GM18517 (cell line): ENCODE results near the gene ZNF316.
"Not testable (repeated sequence)": the region's sequence is repeated elsewhere in the genome, so short reads cannot be mapped to it uniquely, and the experiment has no call there.

Experiments
- ATAC-seq: cut with Tn5 transposase; IDR thresholded peaks from one replicate; pipeline ENCODE4 v1.9.1; 2021; ENCODE audit warnings: mild to moderate bottlenecking, moderate library complexity; ENCODE audit not compliant: unreplicated experiment

The ZNF316 gene

DNA sequence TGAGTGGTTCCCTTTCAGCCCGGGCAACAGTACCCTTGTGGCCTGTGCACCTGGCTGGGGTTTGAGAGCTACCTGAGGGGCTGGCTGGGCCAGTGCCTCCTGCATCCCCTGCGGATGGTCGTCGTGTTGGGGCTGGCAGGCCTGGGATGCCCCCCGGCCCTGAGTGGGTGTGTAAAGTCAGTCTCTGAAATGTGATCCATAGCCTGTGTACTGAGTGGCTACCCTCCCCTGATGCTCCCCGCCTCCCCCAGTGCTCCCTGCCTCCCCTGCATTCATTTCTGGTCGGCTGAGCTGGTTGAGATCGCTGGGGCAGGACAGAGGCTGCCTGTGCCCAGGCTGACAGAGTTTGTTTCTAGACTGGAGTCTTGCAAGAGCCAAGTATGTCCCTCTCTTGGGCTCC, 9.3 kb downstream of the ZNF316 start:
- no peak for ATAC-seq

- no peak for ATAC-seq
Measured at GRCh38 chr7:6647080-6647479, 10.0 kb downstream of the ZNF316 start.

- no peak for ATAC-seq
Measured at GRCh38 chr7:6647541-6647940, 10.4 kb downstream of the ZNF316 start.

DNA sequence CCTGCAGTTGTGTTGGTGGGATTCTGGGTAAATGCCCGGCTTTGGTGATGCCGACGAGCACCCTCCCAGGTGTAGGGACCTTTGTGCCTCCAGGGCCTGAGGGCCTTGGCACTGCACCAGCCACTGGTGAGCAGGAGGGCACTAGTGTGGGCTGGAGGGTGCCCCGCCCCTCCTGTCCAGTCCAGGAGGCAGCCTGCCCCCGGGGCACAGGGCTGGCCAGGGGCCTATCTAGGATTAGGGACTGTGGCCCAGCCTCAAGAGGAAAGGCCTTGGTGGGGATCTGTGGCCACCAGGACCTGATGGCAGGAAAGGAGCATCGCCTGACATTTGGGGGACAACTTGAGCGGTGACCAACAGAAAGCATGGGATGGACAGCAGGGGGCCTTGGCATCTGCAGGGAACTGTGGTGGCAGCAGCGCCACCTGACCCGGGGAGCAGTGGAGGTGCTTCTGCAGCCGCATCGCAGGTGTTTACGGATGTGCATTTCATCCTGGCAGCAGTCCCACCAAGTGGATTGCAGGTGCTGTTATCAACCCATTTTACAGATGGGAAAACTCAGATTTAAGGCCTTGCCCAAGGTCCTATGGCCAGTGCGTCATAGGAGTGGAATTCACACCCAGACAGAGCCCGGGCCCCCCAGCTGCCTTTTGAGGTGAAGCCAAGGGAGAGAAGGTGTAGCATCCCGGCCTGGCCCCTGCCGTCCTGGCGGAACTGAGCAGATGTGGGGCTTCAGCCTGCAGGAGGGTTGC, 11.1 kb downstream of the ZNF316 start:
- ATAC-seq: no peak

- no peak for ATAC-seq
Measured at GRCh38 chr7:6648815-6649104, 11.6 kb downstream of the ZNF316 start.

DNA sequence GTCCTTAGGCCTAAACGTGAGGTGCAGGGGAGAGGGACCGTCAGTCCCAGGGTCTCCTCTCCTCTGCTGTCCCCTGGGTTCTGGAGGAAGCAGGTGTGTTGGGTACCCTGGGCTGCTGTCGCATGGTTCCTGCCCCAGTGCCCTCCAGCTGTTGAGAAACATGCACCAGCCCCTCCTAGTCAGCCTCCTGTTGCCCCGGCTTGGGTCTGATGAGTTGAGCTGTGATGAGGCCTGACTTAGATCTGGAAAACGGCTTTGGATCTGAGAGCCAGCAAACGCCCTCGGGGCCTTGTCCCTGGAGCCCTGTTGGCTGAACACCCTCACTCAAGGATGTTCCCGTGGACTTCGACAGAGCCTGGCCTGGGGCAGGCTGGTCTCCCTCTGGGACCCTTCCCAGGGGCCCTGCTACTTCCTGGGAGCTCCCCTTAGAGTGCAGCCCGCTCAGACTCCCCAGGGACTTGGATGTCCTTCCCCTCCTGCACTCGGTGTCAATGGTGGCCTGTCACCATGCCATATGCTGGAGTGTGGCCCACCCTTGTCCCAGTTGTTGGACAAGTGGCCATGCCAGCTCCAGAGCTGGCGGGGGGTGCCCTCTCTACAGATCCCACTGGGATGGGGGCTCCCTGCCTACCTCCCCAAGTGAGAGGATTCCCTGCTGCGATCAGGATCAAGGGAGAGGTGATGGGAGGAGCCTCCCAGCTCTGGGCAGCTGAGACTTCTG, 12.3 kb downstream of the ZNF316 start:
- no peak for ATAC-seq

GRCh38 chr7:6650086-6650485, 13.0 kb downstream of the ZNF316 start:
- ATAC-seq: no peak

GRCh38 chr7:6650521-6651011, 13.4 kb downstream of the ZNF316 start:
- ATAC-seq: no peak

- no peak for ATAC-seq
Measured at GRCh38 chr7:6651851-6652445, 14.8 kb downstream of the ZNF316 start.

DNA sequence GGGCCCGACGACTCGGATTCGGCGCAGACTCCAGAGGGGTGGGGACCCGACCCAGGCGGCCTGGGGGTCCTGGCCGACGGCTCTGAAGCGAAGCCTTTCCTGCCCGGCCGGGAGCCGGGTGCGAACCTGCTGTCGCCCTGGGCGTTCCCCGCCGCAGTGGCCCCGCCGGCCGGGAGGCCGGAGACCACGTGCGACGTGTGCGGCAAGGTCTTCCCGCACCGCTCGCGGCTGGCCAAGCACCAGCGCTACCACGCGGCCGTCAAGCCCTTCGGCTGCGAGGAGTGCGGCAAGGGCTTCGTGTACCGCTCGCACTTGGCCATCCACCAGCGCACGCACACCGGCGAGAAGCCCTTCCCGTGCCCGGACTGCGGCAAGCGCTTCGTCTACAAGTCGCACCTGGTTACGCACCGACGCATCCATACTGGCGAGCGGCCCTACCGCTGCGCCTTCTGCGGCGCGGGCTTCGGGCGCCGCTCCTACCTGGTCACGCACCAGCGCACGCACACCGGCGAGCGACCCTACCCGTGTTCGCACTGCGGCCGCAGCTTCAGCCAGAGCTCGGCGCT, 15.4 kb downstream of the ZNF316 start:
- ATAC-seq: no peak

- ATAC-seq: no peak
Measured at GRCh38 chr7:6653071-6654003, 16.2 kb downstream of the ZNF316 start.

- ATAC-seq: no peak
Measured at GRCh38 chr7:6654113-6654841, 17.2 kb downstream of the ZNF316 start.

DNA sequence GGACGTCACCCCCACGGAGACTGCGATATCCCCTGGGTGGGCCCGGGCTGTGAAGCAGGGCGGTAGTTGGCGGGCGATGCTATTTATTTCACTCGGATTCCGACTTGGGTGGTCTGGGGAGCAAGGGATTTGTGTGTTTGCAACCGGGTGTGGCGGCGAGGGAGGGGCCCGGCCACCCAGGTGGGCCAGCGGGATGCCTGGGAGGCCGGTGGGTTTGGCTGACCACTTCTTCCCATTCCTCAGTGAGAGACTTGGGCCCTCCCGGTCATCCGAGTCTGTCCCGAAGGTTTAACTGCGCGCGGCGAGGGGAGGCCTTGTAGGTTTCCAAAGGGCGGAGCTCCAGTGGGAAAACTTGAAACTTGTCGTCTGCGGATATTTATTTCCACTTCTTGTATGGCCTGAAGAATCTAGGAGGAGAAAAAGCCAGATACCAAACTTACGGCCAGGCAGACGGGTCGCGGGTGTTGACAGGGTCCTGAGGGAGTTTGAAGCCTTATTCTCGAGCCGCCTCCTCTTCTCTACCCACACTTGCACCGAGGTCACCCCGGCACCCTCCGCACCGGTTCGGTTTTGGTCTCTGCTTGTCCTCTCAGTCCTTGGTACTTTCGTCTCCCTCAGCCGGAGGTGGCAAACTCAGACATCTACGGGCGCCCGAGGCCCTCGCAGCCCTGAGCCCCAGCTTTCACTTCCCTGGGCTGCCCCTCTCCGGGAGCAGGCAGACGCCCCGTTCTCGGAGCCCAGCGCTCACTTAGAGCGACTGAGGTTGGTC, 17.9 kb downstream of the ZNF316 start:
- no peak for ATAC-seq

DNA sequence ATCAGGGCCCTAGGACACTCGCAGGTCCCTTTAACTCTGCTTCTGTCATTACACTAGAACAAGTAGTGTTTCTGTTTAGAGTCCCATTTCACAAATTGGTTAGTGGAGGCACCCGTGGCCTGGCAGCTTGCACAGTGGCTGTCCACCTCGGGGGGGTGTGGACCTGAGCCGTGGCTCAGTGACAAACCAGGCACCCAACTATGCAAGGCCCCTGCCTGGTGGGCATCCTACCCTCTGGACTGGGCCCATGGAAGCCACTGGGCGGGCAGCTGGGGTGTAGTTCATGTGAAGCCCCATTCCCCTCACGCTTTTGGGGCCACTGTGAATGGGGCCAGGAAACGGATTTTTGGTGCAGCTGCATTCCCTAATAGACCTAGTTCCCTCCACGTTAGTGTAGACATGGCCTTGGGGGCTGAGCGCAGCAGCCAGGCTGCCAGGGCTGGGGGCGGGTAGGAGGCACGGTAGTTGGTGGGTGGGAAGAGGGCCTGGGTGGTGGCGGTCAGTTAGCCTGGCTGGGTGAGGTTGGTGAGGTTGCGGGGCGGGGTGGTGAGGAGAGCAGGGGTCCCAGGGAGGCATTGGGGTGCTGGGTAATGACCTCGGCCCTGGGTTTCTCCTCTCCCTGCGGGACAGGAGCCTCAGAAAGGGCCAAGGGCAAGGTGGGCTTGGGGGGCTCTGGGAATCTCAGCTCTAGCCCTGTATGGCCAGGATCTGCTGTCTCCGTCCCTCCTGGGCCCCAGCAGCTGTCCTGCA, 18.7 kb downstream of the ZNF316 start:
- ATAC-seq: no peak

DNA sequence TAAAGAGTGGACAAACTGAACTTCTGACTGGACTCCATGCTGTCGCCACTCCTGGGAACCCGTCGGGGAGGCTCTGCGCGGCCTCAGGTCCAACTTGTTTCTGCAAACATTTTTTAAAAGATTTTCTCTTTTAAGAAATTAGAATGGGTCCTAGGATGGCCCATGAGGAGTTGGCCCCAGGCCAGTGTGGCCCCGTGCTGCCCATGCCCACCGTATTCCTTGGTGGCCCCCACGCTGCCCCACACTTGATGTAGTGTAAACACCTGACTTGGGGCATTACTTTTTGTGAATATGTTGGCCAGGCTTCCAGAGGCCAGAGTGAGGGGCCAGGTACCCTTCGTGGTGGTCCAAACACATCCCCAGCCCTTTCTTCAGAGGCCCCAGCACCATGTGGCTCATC, 19.3 kb downstream of the ZNF316 start:
- no peak for ATAC-seq

- ATAC-seq: no peak
Measured at GRCh38 chr7:6658618-6659345, 21.7 kb downstream of the ZNF316 start.

GRCh38 chr7:6670851-6671250, 33.7 kb downstream of the ZNF316 start:
- not testable (repeated sequence) for ATAC-seq

DNA sequence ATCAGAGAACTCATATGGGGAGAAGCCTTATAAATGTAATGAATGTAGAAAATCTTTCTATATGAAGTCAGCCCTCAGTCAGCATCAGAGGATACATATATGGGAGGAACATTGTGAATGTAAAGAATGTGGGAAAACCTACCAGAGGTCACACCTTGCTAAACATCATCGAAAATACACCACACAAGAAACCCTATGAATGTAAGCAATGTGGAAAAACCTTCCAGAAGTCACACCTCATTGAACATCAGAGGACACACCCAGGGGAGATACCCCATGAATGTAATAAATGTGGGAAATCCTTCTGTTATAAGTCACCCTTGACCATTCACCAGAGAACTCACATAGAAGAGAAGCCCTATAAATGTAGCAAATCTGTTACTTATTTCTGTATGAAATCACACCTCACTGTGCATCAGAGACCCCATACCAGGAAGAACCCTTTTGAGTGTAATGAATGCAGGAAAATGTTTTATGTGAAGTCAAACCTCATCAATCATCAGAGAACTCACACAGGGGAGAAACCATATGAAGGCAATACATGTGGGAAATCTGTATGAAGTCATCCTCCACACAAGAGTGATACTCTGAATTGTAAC, 38.8 kb downstream of the ZNF316 start:
- ATAC-seq: no peak
